Measurements from ENCODE around the gene UPF2. TPM values are rescaled to one million over a fixed set of nuclear protein-coding genes. Genes with fewer than 3 reads are reported as not detected.

UPF2 gene
- total RNA-seq, 1 experiment from 2014 or later: 30.6 TPM

GRCh38 chr10:11962176-11962575 lies 80.4 kb downstream of the UPF2 start:
- Histone ChIP-seq H3K27me3 (replicated peaks; ENCODE audit: insufficient read depth, low read depth, low read length, poor library complexity) (no peaks in the 10 kb centered on the region), H3K4me1 (ENCODE audit: insufficient read depth, low read length, poor library complexity, severe bottlenecking) (no peaks in the 10 kb centered on the region), H3K9me3 (ENCODE audit: low read depth, low read length, poor library complexity, severe bottlenecking) (peaks cover 9% of the 10 kb centered on the region), H3K4me3 (ENCODE audit: low read depth, low read length, poor library complexity, severe bottlenecking) (no peak overlapping the region), H3K27ac (ENCODE audit: low read depth, low read length, poor library complexity, severe bottlenecking) (no peak overlapping the region), H3K36me3 (ENCODE audit: insufficient read depth, low read length, poor library complexity, severe bottlenecking) (peaks cover 29% of the 10 kb centered on the region)
- DNase-seq (ENCODE audit: low spot score): no peak
- intact Hi-C loops (cut with micrococcal nuclease; ENCODE audit: unreplicated experiment): no loop called here
- BruUV-seq (replicated peaks): no TSS peak
- ChIA-PET CTCF (no interaction called here), POLR2A (ENCODE audit: low non-redundant PET) (no interaction called here)
- TF ChIP-seq EZH2 (IDR thresholded peaks at IDR 0.05; ENCODE audit: borderline replicate concordance, low read depth, low read length, poor library complexity, severe bottlenecking) (no peak), CTCF (conservative IDR thresholded peaks at IDR 0.05; ENCODE audit: low read depth, low read length) (no peak)

- peaks cover 9% of the 10 kb centered on the region for H3K9me3 ChIP-seq (ENCODE audit: low read depth, low read length, poor library complexity, severe bottlenecking)
- no peaks in the 10 kb centered on the region for H3K4me1 ChIP-seq (ENCODE audit: insufficient read depth, low read length, poor library complexity, severe bottlenecking)
- intact Hi-C loops (cut with micrococcal nuclease; ENCODE audit: unreplicated experiment): no loop called here
- DNase-seq (ENCODE audit: low spot score): no peak
- H3K27ac ChIP-seq (ENCODE audit: low read depth, low read length, poor library complexity, severe bottlenecking): no peak overlapping the region
- TF ChIP-seq EZH2 (IDR thresholded peaks at IDR 0.05; ENCODE audit: borderline replicate concordance, low read depth, low read length, poor library complexity, severe bottlenecking) (no peak), CTCF (conservative IDR thresholded peaks at IDR 0.05; ENCODE audit: low read depth, low read length) (no peak)
- no peaks in the 10 kb centered on the region for H3K27me3 ChIP-seq (replicated peaks; ENCODE audit: insufficient read depth, low read depth, low read length, poor library complexity)
- POLR2A ChIA-PET (ENCODE audit: low non-redundant PET): no interaction called here
- peaks cover 26% of the 10 kb centered on the region for H3K36me3 ChIP-seq (ENCODE audit: insufficient read depth, low read length, poor library complexity, severe bottlenecking)
- BruUV-seq (replicated peaks): no TSS peak
- no peak overlapping the region for H3K4me3 ChIP-seq (ENCODE audit: low read depth, low read length, poor library complexity, severe bottlenecking)
- CTCF ChIA-PET: no interaction called here
These were observed 80.8 kb downstream of the UPF2 start for GRCh38 chr10:11961771-11962170.

- H3K27me3 ChIP-seq (replicated peaks; ENCODE audit: insufficient read depth, low read depth, low read length, poor library complexity): no peaks in the 10 kb centered on the region
- CTCF ChIA-PET: no interaction called here
- peaks cover 28% of the 10 kb centered on the region for H3K36me3 ChIP-seq (ENCODE audit: insufficient read depth, low read length, poor library complexity, severe bottlenecking)
- intact Hi-C loops (cut with micrococcal nuclease; ENCODE audit: unreplicated experiment): no loop called here
- POLR2A ChIA-PET (ENCODE audit: low non-redundant PET): no interaction called here
- no peak for TF ChIP-seq EZH2 (IDR thresholded peaks at IDR 0.05; ENCODE audit: borderline replicate concordance, low read depth, low read length, poor library complexity, severe bottlenecking)
- TF ChIP-seq CTCF (conservative IDR thresholded peaks at IDR 0.05; ENCODE audit: low read depth, low read length): no peak
- no peaks in the 10 kb centered on the region for H3K9me3 ChIP-seq (ENCODE audit: low read depth, low read length, poor library complexity, severe bottlenecking)
- H3K4me1 ChIP-seq (ENCODE audit: insufficient read depth, low read length, poor library complexity, severe bottlenecking): no peaks in the 10 kb centered on the region
- no peak overlapping the region for H3K27ac ChIP-seq (ENCODE audit: low read depth, low read length, poor library complexity, severe bottlenecking)
- no peak for DNase-seq (ENCODE audit: low spot score)
- BruUV-seq (replicated peaks): no TSS peak
- no peak overlapping the region for H3K4me3 ChIP-seq (ENCODE audit: low read depth, low read length, poor library complexity, severe bottlenecking)
These were observed 82.6 kb downstream of the UPF2 start for GRCh38 chr10:11959966-11960365.

Data from A673 (cell line).